HepG2 (cell line): Measurements from ENCODE around the gene CYSRT1. TPM values are rescaled to one million over a fixed set of nuclear protein-coding genes. Genes with fewer than 3 reads are reported as not detected.
A peak's percentile ranks its signal among the peaks of the same experiment; 100 is the strongest.

Experiments
- BCL6 ChIP-seq: IDR thresholded peaks from 2 replicates; pipeline ENCODE4 v1.6.1; 2016; ENCODE audit warnings: missing genetic modification reagents, missing compliant biosample characterization
- BHLHE40 ChIP-seq: IDR thresholded peaks from 2 replicates; pipeline ENCODE4 v1.6.1; 2011; ENCODE audit warnings: low read length, improper control_type of control experiment
- FOXA3 ChIP-seq: IDR thresholded peaks from 2 replicates; pipeline ENCODE4 v1.6.1; 2016; ENCODE audit warnings: missing genetic modification reagents, missing compliant biosample characterization
- FOXK2 ChIP-seq: fragments of 450-650 bp; IDR thresholded peaks from 2 replicates; pipeline ENCODE4 v1.6.1; 2016
- GLI4 ChIP-seq: sonication (generic); formaldehyde crosslinking; IDR thresholded peaks from 2 replicates; pipeline ENCODE4 v1.5.1; 2020; ENCODE audit warnings: missing genetic modification reagents, mild to moderate bottlenecking, moderate library complexity, borderline replicate concordance
- KAT7 ChIP-seq: IDR thresholded peaks from 2 replicates; pipeline ENCODE4 v1.6.1; 2018; ENCODE audit warnings: borderline replicate concordance, missing compliant biosample characterization
- KAT8 ChIP-seq: IDR thresholded peaks from 2 replicates; pipeline ENCODE4 v1.6.1; 2016; ENCODE audit warnings: missing genetic modification reagents, missing compliant biosample characterization
- MAF1 ChIP-seq: sonication (generic); formaldehyde crosslinking; IDR thresholded peaks from 2 replicates; pipeline ENCODE4 v1.5.0; 2020; ENCODE audit warnings: missing genetic modification reagents, borderline replicate concordance
- NR2C2 ChIP-seq: sonication (generic); formaldehyde crosslinking; IDR thresholded peaks from 2 replicates; pipeline ENCODE4 v1.4.0; 2020; ENCODE audit warnings: missing genetic modification reagents, mild to moderate bottlenecking, moderate library complexity, borderline replicate concordance
- PAXIP1 ChIP-seq: sonication (generic); formaldehyde crosslinking; conservative IDR thresholded peaks from 2 replicates; pipeline ENCODE4 v1.4.0; 2020; ENCODE audit warnings: mild to moderate bottlenecking, missing genetic modification reagents, moderate library complexity
- RFX5 ChIP-seq: IDR thresholded peaks from 2 replicates; pipeline ENCODE4 v1.6.1; 2011; ENCODE audit warnings: low read depth, low read length, improper control_type of control experiment
- RORA ChIP-seq: sonication (generic); formaldehyde crosslinking; IDR thresholded peaks from 2 replicates; pipeline ENCODE4 v1.5.0; 2020; ENCODE audit warnings: mild to moderate bottlenecking, missing genetic modification reagents, moderate library complexity
- STAG1 ChIP-seq: sonication (generic); formaldehyde crosslinking; IDR thresholded peaks from 2 replicates; pipeline ENCODE4 v1.4.0; 2020; ENCODE audit warnings: missing genetic modification reagents
- TOPORS ChIP-seq: sonication (generic); formaldehyde crosslinking; IDR thresholded peaks from 2 replicates; pipeline ENCODE4 v1.8.0; 2023; ENCODE audit warnings: mild to moderate bottlenecking, missing genetic modification reagents
- ZIK1 ChIP-seq: sonication (generic); formaldehyde crosslinking; IDR thresholded peaks from 2 replicates; pipeline ENCODE4 v1.5.0; 2020; ENCODE audit warnings: mild to moderate bottlenecking, low read depth, missing genetic modification reagents, borderline replicate concordance
- ZNF225 ChIP-seq: sonication (generic); formaldehyde crosslinking; IDR thresholded peaks from 2 replicates; pipeline ENCODE4 v1.4.0; 2020; ENCODE audit warnings: mild to moderate bottlenecking, missing genetic modification reagents
- ZNF235 ChIP-seq: sonication (generic); formaldehyde crosslinking; IDR thresholded peaks from 2 replicates; pipeline ENCODE4 v1.8.1; 2023; ENCODE audit warnings: mild to moderate bottlenecking, missing genetic modification reagents, borderline replicate concordance
- ZNF329 ChIP-seq: sonication (generic); formaldehyde crosslinking; IDR thresholded peaks from 2 replicates; pipeline ENCODE4 v1.9.0; 2021; ENCODE audit warnings: low read depth, mild to moderate bottlenecking, missing genetic modification reagents
- ZNF557 ChIP-seq: sonication (generic); formaldehyde crosslinking; IDR thresholded peaks from 2 replicates; pipeline ENCODE4 v1.4.0; 2020; ENCODE audit warnings: missing genetic modification reagents
- ZNF691 ChIP-seq: sonication (generic); formaldehyde crosslinking; IDR thresholded peaks from 2 replicates; pipeline ENCODE4 v1.4.0; 2020; ENCODE audit warnings: missing genetic modification reagents, low read depth, mild to moderate bottlenecking, borderline replicate concordance
- ZNF720 ChIP-seq: sonication (generic); formaldehyde crosslinking; IDR thresholded peaks from 2 replicates; pipeline ENCODE4 v1.4.0; 2020; ENCODE audit warnings: missing genetic modification reagents
- polyA plus RNA-seq, 8 experiments: library from polyadenylated mRNA; depleted of rRNA in 3 of 8; stranded (reverse) in 7 of 8; unstranded in 1 of 8; fragments of >200 nt; fragmentation: Illumina TruSeq in 4 of 8; extraction: Trizol in 4 of 8; gene quantifications; 2 replicates each; pipeline versions ENCODE4 v1.2.1 to v1.2.3, GENCODE V29; 2011 to 2016; ENCODE audit warnings: low read depth in 4 of 8, missing spikeins in 1 of 8, mixed read lengths in 1 of 8; ENCODE audit not compliant: insufficient read depth in 1 of 8
- total RNA-seq, 5 experiments: library from RNA; depleted of rRNA; stranded (reverse); fragments of >200 nt; fragmentation: Illumina TruSeq; extraction: Trizol; gene quantifications; 2 replicates each; pipeline ENCODE4 v1.2.3, GENCODE V29; 2016; ENCODE audit warnings: low read depth in 1 of 5
- TF ChIP-seq, protein P1 (sequence below), 2 experiments: sonication (generic) in 1 of 2; formaldehyde crosslinking in 1 of 2; IDR thresholded peaks; 2 replicates each; pipeline versions ENCODE4 v1.4.0 to v1.6.1; 2018 to 2020; ENCODE audit warnings: missing genetic modification reagents in 2 of 2, borderline replicate concordance in 1 of 2, low read depth in 1 of 2, mild to moderate bottlenecking in 1 of 2, missing biosample characterization in 1 of 2
- TF ChIP-seq, protein P2 (sequence below): sonication (generic); formaldehyde crosslinking; IDR thresholded peaks from 2 replicates; pipeline ENCODE4 v1.5.1; 2020; ENCODE audit warnings: mild to moderate bottlenecking, missing genetic modification reagents, borderline replicate concordance

The CYSRT1 gene
- total and polyA plus RNA-seq, 2 of the 13 experiments (the other 11 are each of a cell fraction or from before 2014, with no cell fraction given): 1.5 to 2.1 TPM

DNA sequence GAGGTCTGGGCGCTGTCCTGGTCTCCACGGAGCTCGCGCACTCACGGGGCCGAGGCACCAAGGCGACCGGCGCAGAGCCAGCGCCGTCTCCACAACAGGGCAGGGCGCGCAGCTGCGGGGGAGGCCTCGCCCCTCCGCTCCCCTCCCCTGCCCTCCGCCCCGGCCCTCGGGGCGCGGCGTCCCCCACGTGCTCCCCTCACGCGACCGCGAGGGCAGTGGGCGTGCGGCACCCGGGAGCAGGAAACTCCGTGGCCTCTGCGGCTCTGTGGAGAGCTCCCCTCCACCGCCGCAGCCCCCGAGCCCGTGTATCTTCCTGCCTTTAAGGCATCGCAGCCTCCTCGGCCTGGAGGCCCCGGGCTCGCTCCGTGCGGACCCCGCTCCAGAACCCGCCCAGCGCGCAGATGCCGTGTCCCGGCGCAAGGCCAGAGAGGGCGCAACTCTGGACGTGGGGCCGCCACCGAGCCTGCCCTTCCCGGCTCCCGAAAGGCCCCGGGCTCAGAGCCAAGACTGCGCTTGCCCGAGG is 15.4 kb downstream of the CYSRT1 start (continued):
- TF ChIP-seq ZIK1 (CRISPR knock-in tag): no peak; the same call in 1 of the 2 replicates
- no peak for TF ChIP-seq RORA (CRISPR knock-in tag)
- peak; percentile 70; the same call in 1 of the 2 replicates for TF ChIP-seq NR2C2
- peak; percentile 86 for TF ChIP-seq ZNF225 (CRISPR knock-in tag)
- TF ChIP-seq FOXK2: no peak
- TF ChIP-seq, protein P1, sequence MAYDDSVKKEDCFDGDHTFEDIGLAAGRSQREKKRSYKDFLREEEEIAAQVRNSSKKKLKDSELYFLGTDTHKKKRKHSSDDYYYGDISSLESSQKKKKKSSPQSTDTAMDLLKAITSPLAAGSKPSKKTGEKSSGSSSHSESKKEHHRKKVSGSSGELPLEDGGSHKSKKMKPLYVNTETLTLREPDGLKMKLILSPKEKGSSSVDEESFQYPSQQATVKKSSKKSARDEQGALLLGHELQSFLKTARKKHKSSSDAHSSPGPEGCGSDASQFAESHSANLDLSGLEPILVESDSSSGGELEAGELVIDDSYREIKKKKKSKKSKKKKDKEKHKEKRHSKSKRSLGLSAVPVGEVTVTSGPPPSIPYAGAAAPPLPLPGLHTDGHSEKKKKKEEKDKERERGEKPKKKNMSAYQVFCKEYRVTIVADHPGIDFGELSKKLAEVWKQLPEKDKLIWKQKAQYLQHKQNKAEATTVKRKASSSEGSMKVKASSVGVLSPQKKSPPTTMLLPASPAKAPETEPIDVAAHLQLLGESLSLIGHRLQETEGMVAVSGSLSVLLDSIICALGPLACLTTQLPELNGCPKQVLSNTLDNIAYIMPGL (CRISPR knock-in tag; IDR thresholded peaks at IDR 0.05; ENCODE audit: borderline replicate concordance in 1 of 2, low read depth in 1 of 2): peak; percentile 85 to 95; a peak in 3 of 4 replicates
- no peak; the same call in 1 of the 2 replicates for TF ChIP-seq PAXIP1 (CRISPR knock-in tag)
- TF ChIP-seq KAT7 (CRISPR knock-in tag): peak; percentile 78; the same call in 1 of the 2 replicates
- TF ChIP-seq GLI4: peak; percentile 58; the same call in 1 of the 2 replicates
- TF ChIP-seq ZNF557 (CRISPR knock-in tag): peak; percentile 89
- TF ChIP-seq ZNF235 (CRISPR knock-in tag): 0 out of 2 replicates have a peak, but pooled peaks have one; percentile 71
- peak; percentile 31 for TF ChIP-seq FOXA3 (CRISPR knock-in tag)
- 0 out of 2 replicates have a peak, but pooled peaks have one; percentile 10 for TF ChIP-seq STAG1 (CRISPR knock-in tag)
- TF ChIP-seq, protein P2, sequence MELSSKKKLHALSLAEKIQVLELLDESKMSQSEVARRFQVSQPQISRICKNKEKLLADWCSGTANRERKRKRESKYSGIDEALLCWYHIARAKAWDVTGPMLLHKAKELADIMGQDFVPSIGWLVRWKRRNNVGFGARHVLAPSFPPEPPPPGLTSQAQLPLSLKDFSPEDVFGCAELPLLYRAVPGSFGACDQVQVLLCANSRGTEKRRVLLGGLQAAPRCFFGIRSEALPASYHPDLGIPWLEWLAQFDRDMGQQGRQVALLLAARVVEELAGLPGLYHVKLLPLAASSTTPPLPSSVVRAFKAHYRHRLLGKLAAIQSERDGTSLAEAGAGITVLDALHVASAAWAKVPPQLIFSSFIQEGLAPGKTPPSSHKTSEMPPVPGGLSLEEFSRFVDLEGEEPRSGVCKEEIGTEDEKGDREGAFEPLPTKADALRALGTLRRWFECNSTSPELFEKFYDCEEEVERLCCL (CRISPR knock-in tag): peak; percentile 90; the same call in 1 of the 2 replicates
- TF ChIP-seq RFX5: no peak
- TF ChIP-seq BCL6 (CRISPR knock-in tag): peak; percentile 64
- peak; percentile 75 for TF ChIP-seq BHLHE40
- no peak for TF ChIP-seq ZNF720 (CRISPR knock-in tag)
- peak; percentile 40; the same call in 1 of the 2 replicates for TF ChIP-seq KAT8 (CRISPR knock-in tag)
- TF ChIP-seq ZNF329: peak; percentile 70; the same call in 1 of the 2 replicates
- TF ChIP-seq ZNF691: 0 out of 2 replicates have a peak, but pooled peaks have one; percentile 75
- TF ChIP-seq TOPORS (CRISPR knock-in tag): no peak
- TF ChIP-seq MAF1: 0 out of 2 replicates have a peak, but pooled peaks have one; percentile 50
